Spleen (tissue), 7 donors: ENCODE measurements around the gene DOCK10.

Experiments
- POLR2A ChIP-seq, 3 donors: fragments of 450-650 bp; IDR thresholded peaks; one replicate each; pipeline ENCODE4 v1.5.1; 2017; ENCODE audit warnings: antibody characterized with exemption in 3 of 3, mild to moderate bottlenecking in 1 of 3
- TF ChIP-seq, protein P1 (sequence below), 11 experiments: fragments of 200-600 bp in 7 of 11; fragments of 450-650 bp in 4 of 11; sonication (generic) in 4 of 11; IDR thresholded peaks in 8 of 11; conservative IDR thresholded peaks in 3 of 11; 1 replicate in 7 of 11; 2 replicates in 4 of 11; pipeline versions ENCODE4 v1.4.0 to v1.8.0; 2016 to 2021; ENCODE audit warnings: antibody characterized with exemption in 11 of 11, inconsistent platforms in 4 of 11, mild to moderate bottlenecking in 1 of 11
- donor health status: DM: no; HTN: no; CAD: no; lungs with moderate emphysema.
- donor health status: DM: no; HTN: no; CAD: no.
- donor health status: DM: no; HTN: no; CAD: no.

DNA sequence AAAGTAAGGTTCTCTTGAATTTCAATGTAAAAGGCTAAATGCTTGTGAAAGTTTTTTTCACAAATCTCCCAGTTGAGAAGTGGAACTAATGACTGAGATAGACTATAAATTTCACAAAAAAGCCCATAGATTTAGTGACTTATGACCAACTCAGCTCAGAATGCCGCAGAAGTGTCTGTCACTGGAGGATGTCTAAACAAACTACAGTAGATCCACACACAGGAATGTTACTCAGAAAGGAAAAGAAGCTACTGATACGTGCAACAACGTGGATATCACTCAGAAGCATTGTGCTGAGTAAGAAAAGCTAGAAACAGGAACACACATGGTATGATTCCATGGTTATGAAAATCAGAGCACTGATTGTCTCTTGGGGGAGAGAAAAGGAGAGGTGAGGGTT, 151.9 kb downstream of the DOCK10 start:
- TF ChIP-seq, protein P1, sequence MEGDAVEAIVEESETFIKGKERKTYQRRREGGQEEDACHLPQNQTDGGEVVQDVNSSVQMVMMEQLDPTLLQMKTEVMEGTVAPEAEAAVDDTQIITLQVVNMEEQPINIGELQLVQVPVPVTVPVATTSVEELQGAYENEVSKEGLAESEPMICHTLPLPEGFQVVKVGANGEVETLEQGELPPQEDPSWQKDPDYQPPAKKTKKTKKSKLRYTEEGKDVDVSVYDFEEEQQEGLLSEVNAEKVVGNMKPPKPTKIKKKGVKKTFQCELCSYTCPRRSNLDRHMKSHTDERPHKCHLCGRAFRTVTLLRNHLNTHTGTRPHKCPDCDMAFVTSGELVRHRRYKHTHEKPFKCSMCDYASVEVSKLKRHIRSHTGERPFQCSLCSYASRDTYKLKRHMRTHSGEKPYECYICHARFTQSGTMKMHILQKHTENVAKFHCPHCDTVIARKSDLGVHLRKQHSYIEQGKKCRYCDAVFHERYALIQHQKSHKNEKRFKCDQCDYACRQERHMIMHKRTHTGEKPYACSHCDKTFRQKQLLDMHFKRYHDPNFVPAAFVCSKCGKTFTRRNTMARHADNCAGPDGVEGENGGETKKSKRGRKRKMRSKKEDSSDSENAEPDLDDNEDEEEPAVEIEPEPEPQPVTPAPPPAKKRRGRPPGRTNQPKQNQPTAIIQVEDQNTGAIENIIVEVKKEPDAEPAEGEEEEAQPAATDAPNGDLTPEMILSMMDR (IDR thresholded peaks at IDR 0.05 in 8 of 11, conservative IDR thresholded peaks at IDR 0.05 in 3 of 11): no peak
- TF ChIP-seq POLR2A (IDR thresholded peaks at IDR 0.05): no peak
